Thyroid gland (tissue), 4 donors: Measurements from ENCODE around the gene FLNA. TPM values are rescaled to one million over a fixed set of nuclear protein-coding genes. Genes with fewer than 3 reads are reported as not detected.

Source experiments
- DNase-seq, 2 donors: peaks; one replicate each; pipeline ENCODE4 v3.0.0-alpha.2; 2019
- H3K27ac ChIP-seq, 3 donors: fragments of 200-600 bp; sonication (generic); 1 replicate in 2 of 3; 2 replicates in 1 of 3; pipeline ENCODE4 v1.5.1; 2016 to 2019; ENCODE audit warnings: mild to moderate bottlenecking in 1 of 3, moderate library complexity in 1 of 3
- H3K27me3 ChIP-seq: fragments of 200-600 bp; sonication (generic); one replicate; pipeline ENCODE4 v1.5.1; 2019
- H3K36me3 ChIP-seq, 2 donors: fragments of 200-600 bp; sonication (generic); one replicate each; pipeline ENCODE4 v1.5.1; 2016 to 2019
- H3K4me1 ChIP-seq, 2 donors: fragments of 200-600 bp; sonication (generic); one replicate each; pipeline ENCODE4 v1.5.1; 2017 to 2019
- H3K4me3 ChIP-seq, 3 donors: fragments of 200-600 bp; sonication (generic); replicated peaks in 1 of 3; 1 replicate in 2 of 3; 2 replicates in 1 of 3; pipeline ENCODE4 v1.5.1; 2016; ENCODE audit warnings: mild to moderate bottlenecking in 1 of 3
- H3K9me3 ChIP-seq: fragments of 200-600 bp; sonication (generic); one replicate; pipeline ENCODE4 v1.5.1; 2017
- POLR2A ChIP-seq, 2 donors: fragments of 450-650 bp; IDR thresholded peaks; one replicate each; pipeline ENCODE4 v1.6.1; 2017; ENCODE audit warnings: antibody characterized with exemption in 2 of 2, mild to moderate bottlenecking in 2 of 2, moderate library complexity in 1 of 2
- WGBS, 2 donors: methylation state at CpG; one replicate each; pipeline ENCODE4 v1.1.5; 2017; 5-methylcytosine and 5-hydroxymethylcytosine counted together
- intact Hi-C: fragments of 100-400 bp; cut with DNase I; formaldehyde crosslinking; loops from one replicate; pipeline ENCODE4 v1.15.1; 2023
- total RNA-seq, 4 donors: library from RNA; depleted of rRNA; stranded (reverse); fragments of >200 nt; gene quantifications; one replicate each; pipeline ENCODE4 v1.2.3, GENCODE V29; 2016
- TF ChIP-seq, protein P1 (sequence below), 6 experiments: fragments of 200-600 bp in 3 of 6; fragments of 450-650 bp in 3 of 6; sonication (generic) in 3 of 6; IDR thresholded peaks; one replicate each; pipeline ENCODE4 v1.5.1; 2016 to 2019; ENCODE audit warnings: antibody characterized with exemption in 6 of 6, mild to moderate bottlenecking in 2 of 6, inconsistent platforms in 1 of 6, moderate library complexity in 1 of 6

FLNA gene
- total RNA-seq, 4 donors from 2014 or later = 143 to 553 (median 291) TPM

DNA sequence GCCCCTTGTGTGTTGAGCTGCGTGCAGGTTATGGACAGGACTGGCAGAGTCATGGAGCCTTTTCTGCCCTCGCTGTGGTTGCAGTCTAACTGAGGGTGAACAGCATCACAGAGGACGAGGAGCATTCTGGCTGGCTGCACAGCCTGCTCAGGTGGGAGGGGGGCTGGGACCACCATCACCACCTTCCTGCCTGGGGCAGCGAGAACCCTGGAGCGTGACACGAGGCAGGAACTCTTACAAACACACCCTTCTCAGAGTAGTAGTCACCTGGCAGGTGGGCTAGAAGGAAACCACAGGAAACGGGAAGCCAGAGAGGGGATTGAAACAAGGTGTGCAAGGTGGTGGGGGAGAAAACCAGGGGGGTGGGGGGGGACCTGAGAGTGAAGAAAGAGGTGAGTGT, 53.3 kb downstream of the FLNA start:
- no peak for TF ChIP-seq POLR2A (IDR thresholded peaks at IDR 0.05)
- TF ChIP-seq, protein P1, sequence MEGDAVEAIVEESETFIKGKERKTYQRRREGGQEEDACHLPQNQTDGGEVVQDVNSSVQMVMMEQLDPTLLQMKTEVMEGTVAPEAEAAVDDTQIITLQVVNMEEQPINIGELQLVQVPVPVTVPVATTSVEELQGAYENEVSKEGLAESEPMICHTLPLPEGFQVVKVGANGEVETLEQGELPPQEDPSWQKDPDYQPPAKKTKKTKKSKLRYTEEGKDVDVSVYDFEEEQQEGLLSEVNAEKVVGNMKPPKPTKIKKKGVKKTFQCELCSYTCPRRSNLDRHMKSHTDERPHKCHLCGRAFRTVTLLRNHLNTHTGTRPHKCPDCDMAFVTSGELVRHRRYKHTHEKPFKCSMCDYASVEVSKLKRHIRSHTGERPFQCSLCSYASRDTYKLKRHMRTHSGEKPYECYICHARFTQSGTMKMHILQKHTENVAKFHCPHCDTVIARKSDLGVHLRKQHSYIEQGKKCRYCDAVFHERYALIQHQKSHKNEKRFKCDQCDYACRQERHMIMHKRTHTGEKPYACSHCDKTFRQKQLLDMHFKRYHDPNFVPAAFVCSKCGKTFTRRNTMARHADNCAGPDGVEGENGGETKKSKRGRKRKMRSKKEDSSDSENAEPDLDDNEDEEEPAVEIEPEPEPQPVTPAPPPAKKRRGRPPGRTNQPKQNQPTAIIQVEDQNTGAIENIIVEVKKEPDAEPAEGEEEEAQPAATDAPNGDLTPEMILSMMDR (IDR thresholded peaks at IDR 0.05) = no peak
- Histone ChIP-seq H3K4me1 (peaks cover 0 to 10% of the 10 kb centered on the region in 2 donors), H3K27ac (no peak overlapping the region), H3K9me3 (no peaks in the 10 kb centered on the region), H3K27me3 (no peaks in the 10 kb centered on the region), H3K4me3 (no peak overlapping the region), H3K36me3 (no peaks in the 10 kb centered on the region)
- DNase-seq = no peak
- WGBS, 2 donors = 76 to 83% methylated on average over 2 to 5 of the region's 7 CpGs
- intact Hi-C loops = no loop called here

DNA sequence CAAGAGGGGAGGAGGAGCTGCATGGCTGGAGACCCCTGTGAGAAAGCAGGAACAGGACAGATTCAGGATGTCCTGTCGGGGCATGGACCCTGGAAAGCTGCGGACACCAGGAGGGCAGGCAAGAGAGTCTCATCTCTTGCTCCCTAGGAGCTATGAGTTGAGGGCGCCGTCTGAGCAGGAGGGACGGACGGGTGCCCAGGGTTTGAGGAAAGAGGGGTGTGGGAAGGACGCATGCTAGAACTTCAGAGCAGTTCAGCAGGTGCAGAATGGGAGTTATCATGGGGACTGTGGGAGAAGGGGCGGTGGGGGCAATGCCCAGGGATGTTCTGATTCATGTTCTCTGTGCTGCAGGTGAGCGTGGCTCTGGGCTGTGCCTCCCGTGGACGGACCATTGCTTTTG, 54.0 kb downstream of the FLNA start:
- intact Hi-C loops = no loop called here
- no peak for TF ChIP-seq POLR2A (IDR thresholded peaks at IDR 0.05)
- TF ChIP-seq, protein P1 (IDR thresholded peaks at IDR 0.05) = no peak
- no peak for DNase-seq
- Histone ChIP-seq H3K4me3 (no peak overlapping the region), H3K4me1 (peaks cover 0 to 5% of the 10 kb centered on the region in 2 donors), H3K27ac (no peak overlapping the region), H3K9me3 (no peaks in the 10 kb centered on the region), H3K36me3 (no peaks in the 10 kb centered on the region), H3K27me3 (no peaks in the 10 kb centered on the region)
- WGBS, 2 donors = 90 to 91% methylated on average over 10 to 11 of the region's 11 CpGs

DNA sequence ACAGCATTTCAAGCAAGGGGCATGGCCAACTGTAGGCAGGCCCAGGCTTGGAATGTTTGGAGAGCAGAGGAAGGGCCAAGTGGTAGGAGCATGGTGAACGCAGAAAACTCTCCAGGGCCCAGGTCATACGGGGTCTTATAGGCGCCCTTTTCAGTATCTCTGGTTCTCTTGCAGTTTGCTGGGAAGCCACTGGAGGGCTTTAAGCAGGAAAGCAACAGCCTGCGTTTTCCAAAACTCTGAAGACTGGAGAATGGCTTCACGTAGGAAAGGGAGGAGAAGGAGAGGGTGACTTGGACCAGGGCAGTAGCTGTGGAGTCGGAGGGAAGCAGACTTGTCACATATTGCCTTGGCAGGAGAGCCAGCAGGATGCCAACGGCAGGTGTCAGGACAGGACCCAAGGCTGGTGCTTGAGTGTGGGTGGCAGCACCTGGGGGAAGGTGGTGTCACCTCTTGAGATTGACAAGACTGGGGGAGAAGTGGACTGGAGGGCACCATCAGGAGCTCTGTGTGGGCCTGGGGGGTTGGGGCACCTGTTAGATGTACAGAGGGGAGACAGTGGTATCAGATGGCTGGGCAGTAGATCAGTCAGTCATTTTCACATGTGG, 56.9 kb downstream of the FLNA start:
- Histone ChIP-seq H3K4me3 (no peak overlapping the region), H3K9me3 (no peaks in the 10 kb centered on the region), H3K27ac (no peak overlapping the region), H3K27me3 (no peaks in the 10 kb centered on the region), H3K36me3 (no peaks in the 10 kb centered on the region), H3K4me1 (no peaks in the 10 kb centered on the region)
- no peak for TF ChIP-seq POLR2A (IDR thresholded peaks at IDR 0.05)
- TF ChIP-seq, protein P1 (IDR thresholded peaks at IDR 0.05) = peak in 4 of 6 experiments; percentile 11 to 50 (median 26)
- DNase-seq = peak in 1 of 2 donors; percentile 12
- WGBS, 2 donors = 0 to 13% methylated on average over 5 to 6 of the region's 7 CpGs
- intact Hi-C loops = no loop called here

DNA sequence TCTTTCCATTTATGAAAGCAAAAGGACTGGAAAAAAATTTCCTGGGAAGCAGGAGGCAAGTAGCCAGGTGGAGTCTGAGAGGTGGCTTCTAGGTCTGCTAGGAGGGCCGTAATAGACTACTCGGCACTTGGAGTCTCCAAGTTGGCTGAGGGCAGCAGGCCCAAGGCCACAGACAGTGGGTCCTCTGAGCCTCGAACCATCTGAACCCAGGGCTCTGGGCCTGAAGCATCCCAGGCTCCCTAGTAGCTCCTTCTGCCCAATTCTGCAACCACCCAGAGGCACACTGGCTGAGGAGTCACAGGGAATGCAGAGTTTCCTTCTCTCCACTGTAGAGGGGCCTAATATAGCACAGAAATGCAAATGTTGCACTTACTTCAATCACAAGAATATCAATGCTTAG, 59.0 kb downstream of the FLNA start:
- intact Hi-C loops = no loop called here
- no peak for TF ChIP-seq POLR2A (IDR thresholded peaks at IDR 0.05)
- TF ChIP-seq, protein P1 (IDR thresholded peaks at IDR 0.05) = no peak

DNA sequence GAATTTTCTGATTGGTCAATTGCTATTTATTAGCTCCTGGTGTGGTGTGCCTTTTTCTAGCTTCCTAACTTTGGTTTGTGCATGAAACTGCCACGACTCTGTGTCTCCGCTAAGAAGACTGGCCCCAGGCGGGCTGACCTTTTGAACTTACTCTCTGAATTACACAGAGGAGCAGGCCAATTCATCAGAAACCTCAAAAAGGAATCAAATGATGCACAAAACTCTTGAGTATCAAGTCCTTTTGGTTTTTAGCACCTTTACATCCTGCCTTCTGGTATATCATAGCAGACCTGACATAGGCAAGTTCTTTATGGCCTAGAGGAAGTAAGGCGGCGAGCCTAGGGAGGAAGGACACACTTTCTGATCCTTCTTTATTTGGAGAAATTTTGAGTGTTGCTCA, 61.3 kb downstream of the FLNA start:
- WGBS, 2 donors = 85 to 91% methylated on average over 5 of the region's 5 CpGs
- H3K27ac ChIP-seq = no peak overlapping the region
- no peak overlapping the region for H3K4me3 ChIP-seq
- no peak for DNase-seq
- H3K27me3 ChIP-seq = no peaks in the 10 kb centered on the region
- H3K4me1 ChIP-seq = no peaks in the 10 kb centered on the region
- no peaks in the 10 kb centered on the region for H3K9me3 ChIP-seq
- TF ChIP-seq, protein P1 (IDR thresholded peaks at IDR 0.05) = no peak
- intact Hi-C loops = no loop called here
- H3K36me3 ChIP-seq = no peaks in the 10 kb centered on the region

More for the DNA sequence above, 59.0 kb downstream of the FLNA start:
- Histone ChIP-seq H3K4me1 (no peaks in the 10 kb centered on the region), H3K9me3 (no peaks in the 10 kb centered on the region), H3K36me3 (no peaks in the 10 kb centered on the region), H3K4me3 (no peak overlapping the region), H3K27ac (no peak overlapping the region), H3K27me3 (no peaks in the 10 kb centered on the region)
- 76 to 94% methylated on average over 2 to 3 of the region's 3 CpGs for WGBS, 2 donors
- no peak for DNase-seq
